NCI-H2081 (cell line): ENCODE measurements around the gene GGN.
"Not testable (repeated sequence)": the region's sequence is repeated elsewhere in the genome, so short reads cannot be mapped to it uniquely, and the experiment has no call there.

Experiments
- DNase-seq, 2 experiments: peaks; one replicate each; lab custom pipeline; 2025; lab: John Stamatoyannopoulos, UW

The GGN gene

GRCh38 chr19:38411041-38411712 lies 23.3 kb upstream of the GGN start:
- no peak for DNase-seq

DNA sequence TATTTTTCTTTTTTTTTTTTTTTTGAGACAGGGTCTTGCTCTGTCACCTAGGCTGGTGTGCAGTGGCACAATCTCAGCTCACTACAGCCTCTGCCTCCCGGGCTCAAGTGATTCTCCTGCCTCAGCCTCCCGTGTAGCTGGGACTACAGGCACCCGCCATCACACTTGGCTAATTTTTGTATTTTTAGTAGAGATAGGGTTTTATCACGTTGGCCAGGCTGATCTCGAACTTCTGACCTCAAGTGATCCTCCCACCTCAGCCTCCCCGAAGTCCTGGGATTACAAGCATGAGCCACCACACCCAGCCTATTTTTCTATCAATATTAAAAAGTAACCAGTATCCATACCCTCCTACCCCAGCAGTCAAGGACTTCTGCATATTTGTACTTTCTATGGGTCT lies 22.6 kb upstream of the GGN start:
- not testable (repeated sequence) for DNase-seq

GRCh38 chr19:38409631-38410133 lies 21.8 kb upstream of the GGN start:
- DNase-seq, result no peak

- DNase-seq, result no peak
Observed at GRCh38 chr19:38405276-38405675, 17.4 kb upstream of the GGN start.

GRCh38 chr19:38404858-38405257 lies 17.0 kb upstream of the GGN start:
- DNase-seq, result no peak

GRCh38 chr19:38402967-38403674 lies 15.3 kb upstream of the GGN start, which contains the start of gene FAM98C:
TSS of gene FAM98C (plus strand) at chr19:38403093. CDS start at chr19:38403154, 61 bp downstream.
- peak; percentile 96 to 97 for DNase-seq

DNA sequence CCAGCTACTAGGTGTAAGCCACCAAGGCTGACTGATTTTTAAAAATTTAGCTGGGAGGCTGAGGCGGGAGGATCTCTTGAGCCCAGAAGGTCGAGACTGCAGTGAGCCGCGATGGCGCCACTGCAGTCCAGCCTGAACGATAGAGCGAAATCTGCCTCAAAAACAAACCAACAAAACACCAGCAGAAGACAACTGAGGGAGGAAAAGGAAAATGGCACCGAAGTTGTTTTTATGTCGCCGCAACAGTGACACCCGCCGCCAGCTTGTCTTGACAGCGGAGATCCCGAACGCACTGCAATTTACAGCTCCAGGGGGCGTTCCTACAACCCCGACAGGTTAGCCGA lies 14.8 kb upstream of the GGN start:
- DNase-seq, result no peak

GRCh38 chr19:38401148-38401547 lies 13.3 kb upstream of the GGN start:
- no peak for DNase-seq

- no peak for DNase-seq
Observed at GRCh38 chr19:38400361-38400760, 12.5 kb upstream of the GGN start.

- no peak for DNase-seq
Observed at GRCh38 chr19:38399537-38399936, 11.7 kb upstream of the GGN start.

DNA sequence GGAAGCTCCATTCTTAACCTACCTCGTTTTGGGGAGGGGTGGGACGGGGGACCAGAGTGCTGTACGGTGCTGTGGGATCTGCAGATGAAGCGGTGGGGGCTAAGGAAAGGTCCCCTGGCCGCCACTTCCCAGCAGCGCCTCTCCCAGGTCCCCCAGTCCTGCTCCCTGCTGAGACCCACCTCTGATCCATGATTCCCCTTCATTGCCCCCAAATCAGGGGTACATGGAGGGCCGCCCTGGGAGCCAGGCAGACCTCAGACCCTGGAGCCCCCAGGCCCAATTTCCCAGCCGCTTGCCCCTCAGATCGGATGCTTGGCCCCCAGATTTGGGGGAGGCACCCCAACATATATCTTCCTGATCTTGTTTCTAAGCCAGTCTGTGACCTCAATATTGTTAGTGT lies 11.2 kb upstream of the GGN start:
- DNase-seq, result no peak

GRCh38 chr19:38395381-38396114 lies 7.7 kb upstream of the GGN start:
- DNase-seq, result no peak

GRCh38 chr19:38394488-38394887 lies 6.7 kb upstream of the GGN start:
- no peak for DNase-seq

GRCh38 chr19:38392707-38393308 lies 5.0 kb upstream of the GGN start:
- no peak for DNase-seq

DNA sequence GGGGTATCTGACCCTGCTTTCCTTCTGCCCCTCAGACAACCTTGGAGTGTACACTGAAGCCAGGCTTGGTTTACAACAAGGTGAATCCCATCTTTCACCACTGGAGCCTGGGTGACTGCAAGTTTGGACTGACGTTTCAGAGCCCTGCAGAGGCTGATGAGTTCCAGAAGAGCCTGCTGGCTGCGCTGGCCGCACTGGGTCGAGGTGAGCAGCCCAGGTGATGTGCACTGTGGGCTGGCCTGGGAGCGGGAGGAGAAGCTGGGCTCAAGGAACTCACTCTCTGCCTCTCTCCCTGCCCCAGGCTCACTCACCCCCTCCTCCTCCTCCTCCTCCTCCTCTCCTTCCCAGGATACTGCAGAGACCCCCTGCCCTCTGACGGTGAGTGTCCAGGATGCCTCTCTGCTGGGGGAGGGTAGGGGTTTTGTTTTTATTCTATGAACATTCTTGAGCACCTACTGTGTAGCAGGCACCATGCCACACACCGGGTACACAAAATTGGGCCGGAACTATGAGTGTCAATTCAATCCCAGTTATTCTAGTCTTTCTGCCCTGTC lies 4.2 kb upstream of the GGN start:
- no peak for DNase-seq

DNA sequence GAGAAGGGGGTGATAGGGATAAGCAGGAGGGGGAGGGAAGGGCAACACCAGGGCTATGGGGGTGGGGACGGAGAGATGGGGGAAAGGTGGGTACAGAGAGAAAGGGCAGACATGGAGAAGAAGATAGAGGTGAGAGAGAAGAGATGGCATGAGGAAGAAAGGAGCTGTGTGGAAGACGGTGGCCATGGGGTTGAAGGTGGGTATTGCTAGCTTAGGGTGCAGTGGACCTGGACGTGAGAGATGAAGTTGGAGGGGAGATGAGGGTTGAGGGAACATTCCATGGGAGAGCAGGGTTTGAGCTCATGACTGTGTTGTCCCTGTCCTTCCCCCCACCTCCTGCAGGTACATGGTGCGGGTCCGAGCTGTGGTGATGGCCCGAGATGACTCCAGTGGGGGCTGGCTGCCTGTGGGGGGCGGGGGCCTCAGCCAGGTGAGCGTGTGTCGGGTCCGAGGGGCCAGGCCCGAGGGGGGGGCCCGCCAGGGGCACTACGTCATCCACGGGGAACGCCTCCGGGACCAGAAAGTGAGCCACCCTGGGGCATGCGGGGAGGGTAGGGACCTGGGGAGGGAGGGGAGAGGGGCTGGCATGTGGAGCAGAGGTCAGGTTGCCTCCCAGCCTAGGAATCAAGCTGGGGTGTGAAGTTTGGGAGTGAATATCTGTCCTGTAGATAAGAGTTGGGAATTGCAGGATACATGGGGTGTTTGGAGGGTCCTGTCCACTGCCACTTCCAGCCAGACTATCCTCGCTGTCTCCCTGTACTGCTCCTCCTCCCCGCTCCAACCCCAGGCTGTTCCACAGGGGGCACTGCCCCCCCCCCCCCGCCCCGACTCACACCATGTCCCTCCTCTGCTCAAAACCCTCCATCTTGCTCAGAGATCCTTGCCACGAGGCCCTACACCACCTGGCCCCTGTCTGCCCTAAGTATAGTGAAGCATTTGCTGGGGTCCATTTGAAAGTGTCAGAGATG lies 2.4 kb upstream of the GGN start:
- no peak for DNase-seq

- no peak for DNase-seq
Observed at GRCh38 chr19:38389101-38389925, 1.5 kb upstream of the GGN start.

DNA sequence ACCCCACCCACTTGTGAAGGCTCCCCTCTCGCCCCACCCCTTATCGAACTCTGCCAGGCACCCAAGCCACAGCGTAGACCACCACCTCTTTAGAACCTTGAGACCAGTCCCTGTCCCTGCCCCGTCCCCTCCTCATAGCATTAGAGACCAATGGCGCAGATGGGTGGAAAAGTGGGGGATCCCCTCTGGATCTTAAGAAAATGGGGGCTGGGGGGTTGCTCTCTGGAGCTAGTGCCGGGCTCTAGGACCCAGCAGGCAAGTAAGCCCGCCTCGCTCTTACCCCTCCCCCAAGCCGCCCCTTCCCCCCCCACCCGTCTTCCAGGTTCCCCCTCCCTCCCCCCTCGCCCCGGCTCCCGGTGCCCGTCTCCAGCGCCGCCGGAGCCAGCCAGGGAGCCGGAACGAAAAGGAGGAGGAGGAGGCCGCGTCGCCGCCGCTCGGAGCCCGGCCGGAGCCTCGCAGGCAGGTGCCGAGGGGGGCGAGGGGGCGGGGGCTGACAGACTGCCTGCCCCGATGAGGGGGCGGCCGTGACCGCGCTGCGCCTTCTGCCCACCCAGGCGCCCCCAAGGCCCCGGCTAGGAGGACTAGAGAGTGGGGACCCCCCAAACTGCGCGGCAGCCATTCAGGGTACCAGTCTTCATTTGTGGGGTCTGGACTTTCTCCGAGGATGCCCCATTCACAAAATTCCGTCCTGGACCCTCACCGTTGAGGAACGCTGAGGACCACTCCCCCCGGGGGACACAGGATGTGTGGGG lies 691 bp upstream of the GGN start, which contains the start of gene SPRED3:
SPRED3 (plus strand) TSS at position 349 of the 752 bp plus-strand sequence. CDS start 1,606 bp downstream, outside the sequence.
- DNase-seq, result no peak

GRCh38 chr19:38386971-38387549 lies 774 bp downstream of the GGN start:
- DNase-seq, result no peak
